HG03139 (cell line): ENCODE measurements around the gene ATIC.
"Not testable (repeated sequence)": the region's sequence is repeated elsewhere in the genome, so short reads cannot be mapped to it uniquely, and the experiment has no call there.

ENCODE experiments used
- ATAC-seq: cut with Tn5 transposase; IDR thresholded peaks from one replicate; pipeline ENCODE4 v1.9.1; 2021; ENCODE audit not compliant: unreplicated experiment

Gene ATIC

GRCh38 chr2:215360059-215360458 lies 48.2 kb downstream of the ATIC start:
- ATAC-seq, result not testable (repeated sequence)

- no peak for ATAC-seq
Observed at GRCh38 chr2:215360596-215360995, 48.7 kb downstream of the ATIC start.

DNA sequence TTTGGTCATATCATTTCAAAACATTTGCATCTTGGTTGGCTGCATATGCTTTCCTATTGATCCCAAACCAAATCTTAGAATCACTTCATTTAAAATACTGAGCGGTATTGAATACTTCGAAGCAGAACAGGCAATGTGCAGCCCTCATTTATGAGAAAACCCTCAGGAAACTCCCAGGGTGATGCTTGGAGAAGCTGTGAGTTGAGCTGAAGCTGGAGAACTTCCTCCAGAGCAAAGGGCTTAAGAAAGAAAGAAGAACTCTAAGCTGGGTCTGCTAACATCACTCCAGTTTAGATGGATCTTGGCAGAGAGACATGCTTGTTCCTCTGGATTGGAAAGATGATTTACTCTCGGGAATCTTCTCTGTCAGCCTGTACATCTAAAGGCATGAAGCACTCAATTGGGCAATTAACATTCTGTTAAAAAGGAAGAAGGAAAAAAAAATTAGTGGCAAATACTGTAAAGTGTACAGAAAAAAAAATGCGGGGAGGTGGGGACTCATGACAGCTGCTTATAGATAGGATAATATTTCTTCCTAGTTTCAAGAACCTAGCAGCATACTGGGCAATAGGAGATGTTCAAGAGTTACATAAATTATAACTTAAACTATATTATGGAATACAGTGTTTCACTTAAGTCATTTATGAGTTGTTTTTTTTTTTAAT lies 49.5 kb downstream of the ATIC start:
- no peak for ATAC-seq

GRCh38 chr2:215361876-215362561 lies 50.2 kb downstream of the ATIC start:
- no peak for ATAC-seq

DNA sequence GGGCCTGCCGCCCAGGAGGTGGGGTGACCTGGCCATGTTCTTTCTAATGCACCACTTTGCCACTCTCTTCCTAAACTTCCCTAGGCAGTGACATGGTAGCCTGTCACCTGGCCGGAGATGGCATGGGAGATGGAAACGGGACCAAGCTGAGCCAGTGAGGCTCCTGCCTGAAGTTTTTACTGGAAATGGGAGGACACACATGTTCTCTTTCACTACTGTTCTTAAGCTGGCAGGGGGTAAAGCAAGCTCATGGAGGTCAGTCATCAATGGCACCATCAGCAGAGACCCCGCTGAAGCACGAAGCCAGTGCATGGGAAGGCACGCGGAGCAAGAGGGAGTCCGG lies 50.7 kb downstream of the ATIC start:
- no peak for ATAC-seq

DNA sequence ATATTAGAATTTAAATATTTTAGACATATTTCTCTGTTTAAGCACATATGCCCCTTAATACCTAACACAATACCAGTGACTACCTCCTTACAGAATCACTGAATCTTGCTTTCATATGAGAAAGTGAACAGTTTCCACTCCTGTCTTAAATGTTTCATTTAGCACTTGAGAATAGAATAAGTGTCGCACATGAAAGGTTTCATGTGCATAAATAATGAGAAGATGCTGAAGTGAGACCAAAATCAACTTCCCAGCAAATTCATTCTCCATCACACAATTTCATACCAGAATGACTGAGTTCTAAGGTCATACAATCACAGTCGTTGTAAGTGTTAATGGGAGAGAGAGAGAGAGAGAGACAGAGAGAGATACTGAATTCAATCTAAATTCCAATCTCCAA lies 51.2 kb downstream of the ATIC start:
- no peak for ATAC-seq

DNA sequence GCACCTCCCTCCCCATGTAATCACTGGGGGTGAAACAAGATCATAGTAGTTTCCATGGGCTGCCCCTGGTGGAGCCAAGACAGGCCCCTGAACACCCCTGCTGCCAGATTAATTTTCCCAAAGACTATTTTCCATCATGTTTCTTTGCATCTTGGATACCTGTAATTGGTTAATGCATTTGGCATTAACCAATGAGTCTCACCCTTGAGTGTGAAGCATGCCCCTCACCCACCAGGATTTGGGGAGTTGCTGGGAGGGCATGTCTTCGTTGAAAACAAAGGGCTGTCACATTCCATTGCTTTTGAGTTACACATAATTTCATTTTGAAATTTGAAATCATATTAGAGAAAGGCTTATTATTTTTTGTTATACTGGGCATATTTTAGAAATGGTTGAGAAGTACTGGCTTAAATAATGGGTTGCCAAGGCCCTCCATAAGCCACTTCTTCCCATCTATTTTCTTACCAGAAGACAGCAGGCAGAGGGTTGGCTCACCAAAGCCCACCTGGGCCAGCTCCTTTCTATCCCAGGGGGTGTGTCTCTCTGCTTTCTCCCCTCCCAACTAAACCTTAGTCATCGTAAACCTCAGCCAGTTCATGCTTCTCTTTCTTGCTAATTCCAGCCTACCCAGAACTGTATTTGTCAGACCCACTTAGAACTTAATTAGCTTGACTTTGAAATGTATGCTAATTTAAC lies 51.8 kb downstream of the ATIC start:
- no peak for ATAC-seq

GRCh38 chr2:215364157-215365155 lies 52.6 kb downstream of the ATIC start:
- ATAC-seq, result no peak

DNA sequence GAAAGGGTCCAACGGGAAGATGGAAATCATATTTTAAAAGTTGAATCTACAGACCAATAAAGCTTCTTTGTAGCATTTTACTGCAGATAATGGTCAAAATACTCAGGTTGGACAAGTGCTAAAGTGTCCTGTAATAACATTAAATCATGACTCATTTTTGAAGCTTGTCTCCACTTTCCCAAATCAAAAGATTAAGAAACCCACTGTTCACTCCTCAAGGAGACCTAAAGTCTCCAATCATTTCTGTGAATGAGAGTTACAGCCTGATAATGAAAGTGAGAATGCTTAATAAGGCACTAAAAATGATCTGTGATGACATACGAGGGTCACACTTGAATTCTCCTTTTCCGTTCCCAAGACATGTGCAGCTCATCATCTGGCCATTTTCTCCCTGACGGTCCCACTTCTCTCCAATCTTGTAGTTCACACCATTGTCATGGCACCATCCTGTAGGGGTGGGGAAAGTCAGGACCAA lies 53.4 kb downstream of the ATIC start:
- no peak for ATAC-seq

- no peak for ATAC-seq
Observed at GRCh38 chr2:215366440-215367032, 54.7 kb downstream of the ATIC start.

- ATAC-seq, result no peak
Observed at GRCh38 chr2:215367662-215368492, 56.0 kb downstream of the ATIC start.

DNA sequence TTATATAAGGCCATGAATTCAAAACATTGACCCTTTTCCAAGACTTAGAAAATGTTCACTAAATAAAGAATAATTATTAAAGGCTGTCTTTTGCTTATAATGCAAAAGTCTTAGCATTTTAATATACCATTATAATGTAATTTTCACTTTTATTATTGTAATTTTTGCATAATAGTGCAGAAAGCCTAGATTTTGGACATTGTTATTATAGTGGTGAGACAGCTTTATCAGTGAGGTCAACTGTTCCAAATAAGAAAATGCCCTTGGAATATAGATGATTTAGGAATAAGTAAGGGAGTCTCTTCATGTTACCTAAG lies 56.6 kb downstream of the ATIC start:
- no peak for ATAC-seq

- ATAC-seq, result no peak
Observed at GRCh38 chr2:215369181-215369760, 57.4 kb downstream of the ATIC start.

DNA sequence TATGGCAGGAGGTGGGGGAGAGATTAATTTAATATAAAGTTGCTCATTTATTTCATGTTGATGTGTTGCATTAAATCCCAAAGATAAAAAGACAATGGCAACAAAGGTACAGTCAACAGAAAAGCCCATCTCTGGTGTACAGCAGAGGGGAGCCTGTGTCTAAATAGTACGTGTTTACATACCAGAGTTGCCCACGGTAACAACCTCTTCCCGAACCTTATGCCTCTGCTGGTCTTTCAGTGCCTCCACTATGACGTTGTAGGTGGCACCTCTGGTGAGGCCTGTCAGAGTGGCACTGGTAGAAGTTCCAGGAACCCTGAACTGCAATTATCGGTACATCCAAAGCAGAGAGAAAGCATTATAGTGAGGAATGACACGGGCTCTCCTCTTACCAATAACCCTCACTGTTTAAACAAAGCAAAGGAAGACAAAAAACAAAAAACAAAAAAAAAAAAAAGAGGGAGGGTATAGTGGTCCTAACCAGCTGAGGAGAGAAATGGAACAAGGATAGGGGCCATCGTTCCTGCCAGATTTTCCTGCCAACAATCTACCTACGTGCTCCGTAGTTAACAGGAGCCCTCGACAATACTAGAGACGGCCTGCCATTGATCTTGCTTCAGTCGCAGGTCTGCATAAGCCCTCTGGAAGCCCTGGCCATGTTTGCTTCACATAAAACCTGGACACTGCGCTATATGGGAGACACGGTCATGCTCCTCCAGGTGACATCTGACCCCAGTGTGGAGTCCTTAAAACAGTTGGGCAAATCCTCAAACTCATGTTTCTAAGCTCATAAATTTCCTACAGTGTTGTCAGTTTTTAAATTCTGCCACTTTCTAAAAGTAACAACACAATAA lies 58.5 kb downstream of the ATIC start:
- ATAC-seq, result no peak

GRCh38 chr2:215371915-215372897 lies 60.3 kb downstream of the ATIC start:
- ATAC-seq, result no peak

DNA sequence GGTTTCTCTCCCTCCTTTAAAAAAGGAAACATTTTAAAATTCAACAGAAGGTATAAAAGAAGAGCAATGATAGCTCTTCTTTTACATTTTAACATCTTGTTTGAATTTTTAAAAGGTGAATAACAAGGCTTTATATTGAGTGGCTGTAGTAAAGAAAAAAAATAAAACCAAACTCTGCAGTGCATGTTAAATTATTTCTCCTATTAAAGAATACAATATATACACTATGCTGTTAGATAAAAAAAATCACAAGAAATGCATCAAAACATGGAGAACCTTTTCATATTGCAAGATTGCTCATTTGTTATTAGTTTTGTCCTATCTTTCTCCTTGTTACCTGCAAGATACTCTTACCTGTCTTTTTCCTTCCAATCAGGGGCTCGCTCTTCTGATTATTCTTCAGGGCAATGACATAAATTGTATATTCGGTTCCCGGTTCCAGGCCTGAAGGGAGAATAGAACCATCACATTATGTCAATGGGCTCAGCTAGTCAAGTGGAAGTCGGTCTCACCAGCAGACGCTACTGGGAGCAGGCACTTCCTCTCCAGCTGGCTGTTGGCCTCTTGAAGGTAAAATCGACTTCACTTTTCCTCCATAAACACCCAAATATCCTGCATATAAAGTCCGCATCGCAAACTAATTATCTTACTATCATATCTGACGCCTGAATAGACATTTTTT lies 61.2 kb downstream of the ATIC start:
- ATAC-seq, result no peak

DNA sequence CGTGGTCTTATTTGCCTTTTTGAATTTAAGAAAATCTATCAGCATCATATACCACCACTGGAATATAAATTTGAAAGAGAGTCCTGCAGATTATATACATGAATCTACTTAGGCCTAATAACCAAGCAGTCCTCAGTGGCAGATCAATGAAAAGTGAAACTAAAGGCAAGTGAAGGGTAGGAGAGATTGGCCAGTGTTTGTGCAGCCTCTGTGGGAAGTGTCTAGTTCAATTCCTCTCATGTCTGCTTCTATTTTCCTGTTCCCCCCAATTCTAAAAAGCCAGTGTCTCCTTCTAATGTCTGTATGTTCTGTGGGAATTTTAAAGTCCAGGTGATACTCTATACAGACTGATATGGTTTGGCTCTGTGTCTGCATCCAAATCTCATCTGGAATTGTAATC lies 62.1 kb downstream of the ATIC start:
- no peak for ATAC-seq
